ENCODE measurements around the gene CPHXL. TPM values are rescaled to one million over a fixed set of nuclear protein-coding genes. Genes with fewer than 3 reads are reported as not detected.

Gene CPHXL
- total and polyA plus RNA-seq, 9 of the 15 experiments (the other 6 are each of a cell fraction or from before 2014, with no cell fraction given), result not detected

GRCh38 chr16:75714661-75715060, 11.6 kb downstream of the CPHXL start:
- Histone ChIP-seq H3K27ac (ENCODE audit: extremely low read depth, low read depth, low read length) (no peak overlapping the region), H3K4me2 (ENCODE audit: insufficient read depth, low read length) (no peak overlapping the region), H3K36me3 (ENCODE audit: control insufficient read depth, insufficient read depth, low read length) (no peaks in the 10 kb centered on the region), H3K9ac (ENCODE audit: insufficient read depth in 1 of 2, low read depth in 2 of 2, low read length in 2 of 2) (no peak overlapping the region), H3K4me3 (no peak overlapping the region), H2AFZ (ENCODE audit: low read depth, low read length) (no peak overlapping the region), H3K27me3 (ENCODE audit: control insufficient read depth in 2 of 2, insufficient read depth in 2 of 2, low read length in 2 of 2) (peaks cover 0 to 13% of the 10 kb centered on the region in 2 experiments; a peak in 2 of 5 replicates), H3K79me2 (ENCODE audit: control insufficient read depth, insufficient read depth, low read length) (no peaks in the 10 kb centered on the region), H4K20me1 (replicated peaks; ENCODE audit: control insufficient read depth, insufficient read depth, low read length) (no peaks in the 10 kb centered on the region), H3K4me1 (replicated peaks in 1 of 2; ENCODE audit: control insufficient read depth in 2 of 2, insufficient read depth in 2 of 2, low read length in 2 of 2) (no peaks in the 10 kb centered on the region), H3K9me1 (ENCODE audit: control insufficient read depth, insufficient read depth, low read length) (no peaks in the 10 kb centered on the region), H3K9me3 (replicated peaks; ENCODE audit: control insufficient read depth, insufficient read depth, low read depth, low read length) (no peaks in the 10 kb centered on the region; the same call in none of the 2 replicates)
- no TSS peak for BruUV-seq (replicated peaks)
- intact Hi-C loops (cut with micrococcal nuclease), result no loop called here
- ATAC-seq (no peak), FAIRE-seq (no peak), DNase-seq (ENCODE audit: extremely low read depth in 1 of 4, low spot score in 3 of 4) (no peak)
- ChIA-PET POLR2A (no interaction called here), CTCF (ENCODE audit: low intra/inter-chr PET ratio) (no interaction called here)
- in situ Hi-C loops (cut with MboI), result no loop called here
- TF ChIP-seq, protein P1, sequence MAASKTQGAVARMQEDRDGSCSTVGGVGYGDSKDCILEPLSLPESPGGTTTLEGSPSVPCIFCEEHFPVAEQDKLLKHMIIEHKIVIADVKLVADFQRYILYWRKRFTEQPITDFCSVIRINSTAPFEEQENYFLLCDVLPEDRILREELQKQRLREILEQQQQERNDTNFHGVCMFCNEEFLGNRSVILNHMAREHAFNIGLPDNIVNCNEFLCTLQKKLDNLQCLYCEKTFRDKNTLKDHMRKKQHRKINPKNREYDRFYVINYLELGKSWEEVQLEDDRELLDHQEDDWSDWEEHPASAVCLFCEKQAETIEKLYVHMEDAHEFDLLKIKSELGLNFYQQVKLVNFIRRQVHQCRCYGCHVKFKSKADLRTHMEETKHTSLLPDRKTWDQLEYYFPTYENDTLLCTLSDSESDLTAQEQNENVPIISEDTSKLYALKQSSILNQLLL (CRISPR knock-in tag; IDR thresholded peaks at IDR 0.05; ENCODE audit: borderline replicate concordance), result no peak
- TF ChIP-seq IRF2 (CRISPR knock-in tag; IDR thresholded peaks at IDR 0.05) (no peak), ATF2 (CRISPR knock-in tag; IDR thresholded peaks at IDR 0.05) (no peak), MGA (IDR thresholded peaks at IDR 0.05) (no peak), SRSF1 (IDR thresholded peaks at IDR 0.05; ENCODE audit: low read depth, low read length) (no peak), NR2F6 (CRISPR knock-in tag; IDR thresholded peaks at IDR 0.05) (no peak), BRF2 (IDR thresholded peaks at IDR 0.05; ENCODE audit: borderline replicate concordance, insufficient read depth, insufficient read length) (no peak)

Measured in K562 (cell line).